HG02571 (cell line): Measurements from ENCODE around the gene COL15A1.
"Not testable (repeated sequence)": the region's sequence is repeated elsewhere in the genome, so short reads cannot be mapped to it uniquely, and the experiment has no call there.

ENCODE experiments used
- ATAC-seq: cut with Tn5 transposase; IDR thresholded peaks from one replicate; pipeline ENCODE4 v1.9.1; 2021; ENCODE audit warnings: mild to moderate bottlenecking, moderate library complexity; ENCODE audit not compliant: unreplicated experiment

COL15A1 gene

DNA sequence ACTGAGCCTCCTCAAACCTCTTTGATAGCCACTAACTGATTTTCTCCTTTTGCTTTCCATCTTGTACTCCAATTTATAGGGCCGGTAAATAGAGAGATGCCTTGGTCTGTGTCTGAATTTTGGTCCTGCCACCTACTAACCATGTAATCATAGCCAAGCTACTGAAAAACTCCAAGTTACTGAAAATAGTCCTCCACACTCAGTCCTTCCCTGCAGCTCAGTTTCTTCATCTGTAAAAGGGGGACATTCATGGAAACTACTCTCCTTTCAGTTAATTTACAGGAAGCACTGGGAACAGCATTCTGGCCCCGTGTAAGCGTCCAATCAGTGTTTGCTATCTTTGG is 131.2 kb downstream of the COL15A1 start:
- ATAC-seq: no peak

GRCh38 chr9:99075246-99075912 is 131.7 kb downstream of the COL15A1 start:
- ATAC-seq: no peak

DNA sequence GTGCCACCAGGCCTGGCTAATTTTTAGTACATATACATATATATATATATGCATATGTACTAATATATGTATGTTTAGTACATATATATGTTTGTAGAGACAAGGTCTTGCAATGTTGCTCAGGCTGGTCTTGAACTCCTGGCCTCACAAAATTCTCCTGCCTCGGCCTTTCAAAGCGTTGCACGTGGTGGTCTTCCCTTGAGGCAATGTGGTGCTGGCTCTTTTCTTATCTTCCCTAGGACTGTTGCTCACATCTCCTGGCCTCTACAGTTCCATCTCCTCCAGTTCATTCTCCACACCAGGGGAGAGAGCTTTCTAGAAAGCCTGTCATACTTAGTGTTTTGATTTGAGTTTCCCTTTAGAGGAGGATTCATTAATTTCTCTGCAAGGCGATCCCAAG is 132.3 kb downstream of the COL15A1 start:
- ATAC-seq: no peak

- no peak for ATAC-seq
Observed at GRCh38 chr9:99076483-99077171, 132.9 kb downstream of the COL15A1 start.

- ATAC-seq: no peak
Observed at GRCh38 chr9:99078717-99079116, 135.0 kb downstream of the COL15A1 start.

DNA sequence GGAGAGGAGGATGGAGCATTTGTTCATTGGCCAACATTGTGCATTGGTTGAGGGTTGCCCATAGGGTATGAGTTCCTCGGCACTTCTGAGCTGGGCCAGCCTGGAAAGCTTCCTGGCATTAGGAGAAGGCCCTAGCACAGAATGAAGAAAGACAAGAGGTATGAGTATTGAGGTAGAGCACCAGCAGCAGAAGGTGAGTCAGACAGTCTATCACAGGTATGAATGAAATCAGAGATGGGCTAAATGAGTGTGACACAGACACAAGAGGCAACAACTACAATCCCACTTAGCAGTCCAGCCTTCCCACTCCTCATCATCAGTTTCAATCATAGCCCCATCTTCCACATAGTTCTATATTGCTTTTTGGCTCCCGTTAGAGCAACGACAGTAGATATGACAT is 135.8 kb downstream of the COL15A1 start:
- ATAC-seq: no peak

- ATAC-seq: no peak
Observed at GRCh38 chr9:99083051-99083450, 139.3 kb downstream of the COL15A1 start.

DNA sequence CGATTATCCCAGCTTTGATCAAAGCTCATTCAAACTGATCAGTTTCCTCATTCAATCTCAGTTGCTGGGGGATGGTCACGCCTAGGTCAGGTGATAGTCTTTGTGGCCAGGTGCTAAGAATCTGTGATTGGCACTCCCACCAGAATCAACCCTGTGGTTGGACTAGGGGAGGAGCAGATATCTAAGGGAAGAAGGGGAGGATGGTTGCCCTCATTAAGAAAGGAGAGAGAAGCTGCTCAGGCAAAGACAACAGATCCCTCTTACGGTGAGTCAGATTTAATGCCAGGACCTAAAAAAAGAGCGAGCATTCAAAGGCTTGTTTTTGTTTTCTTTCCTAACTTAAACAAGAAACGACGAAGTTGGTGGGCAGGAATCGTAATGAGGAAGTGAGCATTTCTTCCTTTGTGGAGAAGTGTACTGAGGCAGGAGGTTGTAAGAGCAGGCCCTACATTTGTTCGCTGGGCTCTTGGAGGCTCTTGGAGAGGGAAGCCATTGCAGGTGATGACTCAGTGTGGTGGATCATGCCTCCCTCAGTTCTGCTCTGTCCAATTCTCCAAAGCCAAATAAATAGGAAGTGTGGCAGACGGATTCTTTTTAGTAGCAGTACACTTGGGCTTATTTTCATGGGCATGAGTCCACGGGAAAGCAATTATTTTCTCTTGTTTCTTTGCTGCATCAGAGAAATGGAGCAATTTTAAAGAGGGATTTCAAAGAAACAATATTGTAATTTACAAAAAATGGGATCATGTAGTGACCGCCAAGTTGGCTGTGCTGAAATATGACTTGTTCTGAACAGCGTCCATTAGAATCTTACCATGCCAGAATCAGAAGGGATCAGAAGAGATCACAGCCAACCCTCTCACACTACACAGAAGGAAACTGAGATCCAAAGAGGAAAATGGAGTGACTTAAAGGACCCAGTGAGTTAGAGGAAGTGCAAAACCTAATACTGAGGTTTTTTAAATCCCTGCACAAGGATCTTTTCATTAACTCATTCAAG is 142.5 kb downstream of the COL15A1 start:
- ATAC-seq: no peak

DNA sequence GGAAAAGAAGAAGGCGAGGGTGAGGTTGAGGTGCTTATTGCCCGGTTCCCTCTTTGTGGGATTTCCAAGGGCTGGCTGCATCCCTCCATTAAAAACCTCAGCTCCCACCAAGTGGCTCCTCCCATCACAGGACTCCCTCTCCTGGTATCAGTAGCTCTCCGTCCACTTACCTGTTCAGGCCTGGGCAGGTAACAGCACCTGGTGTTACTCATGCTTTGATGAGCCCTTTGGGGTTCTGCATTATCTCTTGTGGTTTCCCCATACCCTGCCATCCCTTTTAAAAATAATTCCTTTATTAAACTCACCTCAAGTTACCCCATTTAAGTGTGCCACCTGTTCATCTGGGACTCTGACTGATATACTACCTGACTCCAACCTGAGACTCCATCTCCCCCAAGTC is 143.8 kb downstream of the COL15A1 start:
- no peak for ATAC-seq

- ATAC-seq: no peak
Observed at GRCh38 chr9:99090336-99091130, 146.8 kb downstream of the COL15A1 start.

GRCh38 chr9:99092643-99093491 is 149.2 kb downstream of the COL15A1 start:
- no peak for ATAC-seq

DNA sequence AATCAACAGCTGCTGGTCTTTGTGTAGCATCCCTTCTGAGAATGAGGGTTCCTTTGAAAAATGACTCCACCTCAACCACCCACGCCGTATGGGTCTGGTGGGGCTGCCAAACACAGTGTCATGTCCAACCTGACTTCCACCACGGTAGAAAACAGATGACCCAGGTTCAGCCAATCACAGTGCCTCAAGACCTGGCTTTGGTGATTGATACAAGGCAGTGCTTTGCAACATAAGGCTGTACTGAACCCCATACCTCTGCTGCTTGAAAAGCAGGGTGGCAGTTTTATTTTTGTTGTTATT is 149.7 kb downstream of the COL15A1 start:
- no peak for ATAC-seq

- no peak for ATAC-seq
Observed at GRCh38 chr9:99095565-99095964, 151.9 kb downstream of the COL15A1 start.

DNA sequence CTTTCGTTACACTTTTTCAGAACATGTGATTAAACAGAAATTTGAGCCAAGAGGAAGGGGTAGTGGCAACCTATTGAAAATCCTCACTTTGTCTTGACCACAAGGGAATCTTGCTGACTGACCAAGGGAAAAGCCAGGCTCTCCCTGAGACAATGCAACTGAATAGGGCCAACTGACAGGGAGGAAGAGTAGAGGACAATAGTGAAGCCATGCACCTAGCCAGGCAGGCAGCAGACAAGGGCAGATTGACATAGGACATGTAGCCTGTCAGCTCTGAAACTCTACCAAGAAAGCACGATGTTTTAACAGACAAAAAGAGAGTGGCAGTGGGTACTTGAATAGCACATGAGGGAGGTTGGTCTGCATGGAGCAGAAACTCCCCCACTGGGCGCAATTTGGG is 152.7 kb downstream of the COL15A1 start:
- no peak for ATAC-seq

GRCh38 chr9:99099806-99100585 is 156.3 kb downstream of the COL15A1 start:
- not testable (repeated sequence) for ATAC-seq

- no peak for ATAC-seq
Observed at GRCh38 chr9:99101271-99101670, 157.6 kb downstream of the COL15A1 start.

- no peak for ATAC-seq
Observed at GRCh38 chr9:99101812-99102211, 158.1 kb downstream of the COL15A1 start.

DNA sequence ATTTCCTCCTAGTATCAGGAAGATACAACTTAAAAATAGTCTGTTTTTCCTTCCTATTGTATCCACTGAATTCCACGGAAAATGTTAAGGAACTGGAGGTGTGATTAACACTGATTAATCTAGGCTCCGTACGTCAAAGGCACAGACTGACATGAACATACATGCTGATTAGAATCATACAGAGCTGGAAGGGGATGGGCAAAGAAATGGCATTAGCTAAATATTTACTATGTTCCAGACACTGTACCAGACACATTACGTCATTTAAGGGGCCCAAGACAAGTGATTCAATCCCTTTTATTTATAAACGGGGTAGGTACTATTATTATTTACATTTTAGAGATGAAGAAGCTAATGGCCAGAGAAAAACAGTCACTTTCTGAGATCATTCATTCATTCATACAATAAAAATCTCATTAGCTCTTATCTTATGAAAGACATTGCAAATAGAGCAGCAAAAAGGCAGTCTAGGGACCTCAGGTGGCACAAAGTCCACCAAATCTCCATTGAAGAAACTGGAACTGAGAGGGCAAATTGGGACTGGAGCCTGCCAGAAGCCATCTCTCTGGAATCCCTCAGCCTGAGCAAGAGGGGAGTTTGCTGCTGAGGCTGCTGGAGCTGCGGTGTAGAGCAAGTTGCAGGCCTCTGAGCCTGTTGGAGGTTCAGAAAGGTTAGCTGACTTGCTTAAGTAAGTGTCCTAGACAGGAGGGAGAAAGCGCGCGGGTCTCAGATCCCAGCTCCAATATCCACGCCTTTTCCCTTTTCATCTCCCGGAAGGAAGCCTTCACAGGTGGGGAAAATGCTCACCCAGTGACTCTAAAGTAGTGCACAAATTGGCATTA is 159.6 kb downstream of the COL15A1 start:
- no peak for ATAC-seq
